Heart left ventricle (tissue), 16 donors: ENCODE results near the gene VSIG10L2. TPM values are rescaled to one million over a fixed set of nuclear protein-coding genes. Genes with fewer than 3 reads are reported as not detected.

Source experiments
- ATAC-seq, 4 donors: fragments of 200-7000 bp; cut with Tn5 transposase; one replicate each; pipeline ENCODE4 v1.9.1; 2020 to 2022; ENCODE audit warnings: moderate library complexity in 4 of 4, mild to moderate bottlenecking in 3 of 4, moderate number of reproducible peaks in 1 of 4
- DNase-seq, 5 donors: peaks; one replicate each; pipeline ENCODE4 v3.0.0-alpha.2; 2020
- H3K27ac ChIP-seq, 12 donors: fragments of 200-600 bp; sonication (generic) in 4 of 12; one replicate each; pipeline versions ENCODE4 v1.5.0 to v1.8.0; 2016 to 2022; ENCODE audit warnings: mild to moderate bottlenecking in 2 of 12
- H3K27me3 ChIP-seq, 9 donors: fragments of 200-600 bp; sonication (generic) in 2 of 9; one replicate each; pipeline versions ENCODE4 v1.5.1 to v1.8.0; 2016 to 2022; ENCODE audit warnings: mild to moderate bottlenecking in 3 of 9
- H3K36me3 ChIP-seq, 9 donors: fragments of 200-600 bp; sonication (generic) in 2 of 9; one replicate each; pipeline versions ENCODE4 v1.5.0 to v1.8.0; 2018 to 2022; ENCODE audit warnings: mild to moderate bottlenecking in 2 of 9
- H3K4me1 ChIP-seq, 12 donors: fragments of 200-600 bp; sonication (generic) in 4 of 12; one replicate each; pipeline versions ENCODE4 v1.5.0 to v1.8.0; 2016 to 2022; ENCODE audit warnings: mild to moderate bottlenecking in 3 of 12
- H3K4me3 ChIP-seq, 12 donors: fragments of 200-600 bp; sonication (generic) in 4 of 12; one replicate each; pipeline versions ENCODE4 v1.5.0 to v1.8.0; 2017 to 2022; ENCODE audit warnings: mild to moderate bottlenecking in 9 of 12, moderate library complexity in 4 of 12
- H3K9me3 ChIP-seq, 12 donors: fragments of 200-600 bp; sonication (generic) in 4 of 12; one replicate each; pipeline versions ENCODE4 v1.5.0 to v1.8.0; 2016 to 2022; ENCODE audit warnings: mild to moderate bottlenecking in 1 of 12
- POLR2A ChIP-seq, 2 donors: fragments of 450-650 bp; IDR thresholded peaks; one replicate each; pipeline ENCODE4 v1.6.1; 2017; ENCODE audit warnings: antibody characterized with exemption in 2 of 2, mild to moderate bottlenecking in 2 of 2, moderate library complexity in 2 of 2
- WGBS, 4 donors: extraction: QIAGEN DNeasy Blood & Tissue Kit in 2 of 4; methylation state at CpG; one replicate each; pipeline versions ENCODE4 v1.1.5 to v1.1.7; 2013 to 2018; 5-methylcytosine and 5-hydroxymethylcytosine counted together
- intact Hi-C, 10 donors: fragments of 100-400 bp; cut with DNase I; formaldehyde crosslinking; loops; one replicate each; pipeline versions ENCODE4 v1.11.1 to v1.14.2; 2022
- polyA plus RNA-seq, 2 donors: library from polyadenylated mRNA; stranded (reverse); fragments of 200-250 nt; gene quantifications; one replicate each; pipeline ENCODE4 v1.2.3, GENCODE V29; 2013
- total RNA-seq, 9 donors: library from RNA; depleted of rRNA in 2 of 9; stranded (reverse); fragments of >200 nt in 2 of 9; fragmentation: NEBNext Ultra II Directional in 3 of 9; extraction: Animal tissue kit (Norgen Biotek cat#: 25700) in 3 of 9; gene quantifications; one replicate each; pipeline versions ENCODE4 v1.1.0 to v1.2.4, GENCODE V29; 2016 to 2023
- TF ChIP-seq, protein P1 (sequence below), 12 donors: fragments of 200-600 bp; sonication (generic) in 4 of 12; IDR thresholded peaks; one replicate each; pipeline versions ENCODE4 v1.5.0 to v1.8.0; 2018 to 2022; ENCODE audit warnings: antibody characterized with exemption in 12 of 12, mild to moderate bottlenecking in 5 of 12
- donor health status: ischemic (EF 13 %, LVEDD 7.1; RV severe dilation, severe dysfunction).
- donor health status: healthy with polysubstance abuse.
- donor health status: DM: no; HTN: yes; CAD: no.
- donor health status: DM: no; HTN: no; CAD: no.
- donor health status: ischemic (EF 25% LVEDD 6.9; RV normal size, moderate dysfunction).
- donor health status: ischemic (EF 25% LVEDD 5.7; RV mildly dilated, moderate dysfunction).
- donor health status: healthy.
- donor health status: DM: yes; HTN: yes; CAD: no.
- donor health status: ischemic (EF 35%, LVEDD 5.7; RV mildly dilated, moderate dysfunction).
- donor health status: nonischemic (EF 11% LVEDD 7.7; RV severe dilation, severe dysfunction).
- donor health status: DM: yes; HTN: yes; CAD: no.
- donor health status: PGD.
- donor health status: ischemic (EF 29% LVEDD 5.4; RV normal size, mild dysfunction).
- donor health status: nonischemic (EF 23%, LVEDD 6.1; RV moderate dilation, normal function).

VSIG10L2 gene
- total and polyA plus RNA-seq, 11 donors: 0.04 to 0.21 (median 0.12) TPM; not detected in 8

DNA sequence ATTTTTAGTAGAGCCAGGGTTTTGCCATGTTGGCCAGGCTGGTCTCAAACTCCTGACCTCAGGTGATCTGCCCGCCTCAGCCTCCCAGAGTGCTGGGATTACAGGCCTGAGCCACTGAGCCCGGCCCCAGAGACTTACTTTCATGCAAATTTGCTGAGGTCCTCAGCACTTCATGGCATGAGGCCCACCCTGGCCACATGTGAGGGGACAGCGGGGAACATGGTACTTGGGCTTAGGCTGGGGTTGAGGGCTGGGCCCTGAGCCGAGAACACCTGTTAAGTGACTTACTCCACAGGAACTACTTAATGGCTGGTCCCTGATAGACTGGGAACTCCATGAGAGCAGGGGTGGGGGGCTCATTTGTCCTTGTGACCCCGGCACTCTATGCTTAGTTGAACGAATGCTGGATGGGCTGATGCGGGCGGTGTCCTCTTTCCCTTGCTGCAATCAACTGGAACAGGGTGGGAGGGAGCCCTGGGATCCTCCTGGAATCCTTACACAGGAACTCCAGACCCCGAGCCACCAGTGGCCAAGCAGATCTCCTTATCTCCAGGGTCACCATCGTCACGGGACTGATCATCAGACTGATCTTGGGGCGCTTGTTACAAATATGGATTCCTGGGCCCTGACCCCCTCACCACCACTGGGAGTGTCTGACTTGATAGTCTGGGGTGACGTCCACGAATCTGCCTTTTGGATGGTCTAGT lies 1.0 kb downstream of the VSIG10L2 start:
- Histone ChIP-seq H3K36me3 (no peaks in the 10 kb centered on the region), H3K4me1 (peaks cover 3 to 25% (median 17%) of the 10 kb centered on the region in 12 donors), H3K9me3 (no peaks in the 10 kb centered on the region), H3K4me3 (no peak overlapping the region), H3K27me3 (peaks cover 0 to 7% (median 0%) of the 10 kb centered on the region in 9 donors), H3K27ac (no peak overlapping the region)
- ATAC-seq (no peak), DNase-seq (no peak)
- 92 to 97% (median 94%) methylated on average over 13 to 14 of the region's 14 CpGs for WGBS, 4 donors
- TF ChIP-seq, protein P1, sequence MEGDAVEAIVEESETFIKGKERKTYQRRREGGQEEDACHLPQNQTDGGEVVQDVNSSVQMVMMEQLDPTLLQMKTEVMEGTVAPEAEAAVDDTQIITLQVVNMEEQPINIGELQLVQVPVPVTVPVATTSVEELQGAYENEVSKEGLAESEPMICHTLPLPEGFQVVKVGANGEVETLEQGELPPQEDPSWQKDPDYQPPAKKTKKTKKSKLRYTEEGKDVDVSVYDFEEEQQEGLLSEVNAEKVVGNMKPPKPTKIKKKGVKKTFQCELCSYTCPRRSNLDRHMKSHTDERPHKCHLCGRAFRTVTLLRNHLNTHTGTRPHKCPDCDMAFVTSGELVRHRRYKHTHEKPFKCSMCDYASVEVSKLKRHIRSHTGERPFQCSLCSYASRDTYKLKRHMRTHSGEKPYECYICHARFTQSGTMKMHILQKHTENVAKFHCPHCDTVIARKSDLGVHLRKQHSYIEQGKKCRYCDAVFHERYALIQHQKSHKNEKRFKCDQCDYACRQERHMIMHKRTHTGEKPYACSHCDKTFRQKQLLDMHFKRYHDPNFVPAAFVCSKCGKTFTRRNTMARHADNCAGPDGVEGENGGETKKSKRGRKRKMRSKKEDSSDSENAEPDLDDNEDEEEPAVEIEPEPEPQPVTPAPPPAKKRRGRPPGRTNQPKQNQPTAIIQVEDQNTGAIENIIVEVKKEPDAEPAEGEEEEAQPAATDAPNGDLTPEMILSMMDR (IDR thresholded peaks at IDR 0.05): no peak
- TF ChIP-seq POLR2A (IDR thresholded peaks at IDR 0.05): no peak
- intact Hi-C loops: loop anchor here in 2 of 10 donors (10.0 kb wide), 1 partner anchor 108 kb away; no protein-coding TSS in a partner anchor

DNA sequence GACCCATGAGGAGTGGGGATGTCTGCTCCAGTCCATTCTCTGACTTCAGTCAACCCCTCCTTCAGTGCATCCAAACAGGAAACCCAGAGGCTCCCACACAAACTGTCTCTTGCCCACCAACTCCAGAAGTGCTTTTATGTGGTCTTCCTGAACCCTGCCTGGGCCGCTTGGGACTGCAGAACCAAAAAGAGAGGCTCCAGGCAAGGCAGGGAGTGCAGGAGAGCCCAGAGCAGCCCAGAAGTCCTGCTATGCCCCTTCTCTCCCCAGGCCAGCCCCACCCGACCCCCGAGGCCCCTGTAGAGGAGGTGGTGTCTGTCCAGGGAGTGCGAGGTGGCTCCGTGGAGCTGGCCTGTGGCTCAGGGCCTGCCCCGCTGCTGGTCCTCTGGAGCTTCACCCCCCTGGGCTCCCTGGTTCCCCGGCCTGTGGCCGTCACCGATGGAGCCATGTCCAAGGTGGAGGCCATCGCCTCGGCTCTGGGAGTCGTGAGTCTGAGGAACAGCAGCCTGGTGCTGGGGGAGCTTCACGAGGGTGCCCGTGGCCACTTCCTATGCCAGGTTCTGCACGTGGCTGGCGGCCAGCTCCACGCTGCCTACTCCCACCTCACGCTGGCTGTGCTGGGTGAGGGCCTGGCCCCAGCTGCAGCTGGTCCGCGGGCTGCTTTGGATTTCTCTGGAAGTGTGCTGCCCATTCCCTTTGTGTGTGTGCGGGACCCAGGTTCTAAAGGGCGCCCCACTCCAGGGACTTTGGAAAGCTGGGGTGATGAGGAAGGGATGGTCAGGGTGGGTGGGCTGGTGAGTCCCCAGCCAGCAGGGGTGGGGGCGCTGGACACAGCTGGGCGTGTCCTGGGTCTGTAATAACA lies 1.8 kb downstream of the VSIG10L2 start:
- no peak for TF ChIP-seq POLR2A (IDR thresholded peaks at IDR 0.05)
- TF ChIP-seq, protein P1 (IDR thresholded peaks at IDR 0.05): no peak
- WGBS, 4 donors: 90 to 95% (median 94%) methylated on average over 15 to 24 of the region's 24 CpGs
- peaks cover 3 to 25% (median 15%) of the 10 kb centered on the region in 12 donors for H3K4me1 ChIP-seq
- H3K4me3 ChIP-seq: no peak overlapping the region
- H3K27ac ChIP-seq: no peak overlapping the region
- peak in 1 of 5 donors; percentile 14 for DNase-seq
- H3K27me3 ChIP-seq: peaks cover 0 to 7% (median 0%) of the 10 kb centered on the region in 9 donors
- no peaks in the 10 kb centered on the region for H3K9me3 ChIP-seq
- intact Hi-C loops: loop anchor here in 2 of 10 donors (10.0 kb wide), 1 partner anchor 107 kb away; no protein-coding TSS in a partner anchor
- no peaks in the 10 kb centered on the region for H3K36me3 ChIP-seq
- ATAC-seq: no peak

DNA sequence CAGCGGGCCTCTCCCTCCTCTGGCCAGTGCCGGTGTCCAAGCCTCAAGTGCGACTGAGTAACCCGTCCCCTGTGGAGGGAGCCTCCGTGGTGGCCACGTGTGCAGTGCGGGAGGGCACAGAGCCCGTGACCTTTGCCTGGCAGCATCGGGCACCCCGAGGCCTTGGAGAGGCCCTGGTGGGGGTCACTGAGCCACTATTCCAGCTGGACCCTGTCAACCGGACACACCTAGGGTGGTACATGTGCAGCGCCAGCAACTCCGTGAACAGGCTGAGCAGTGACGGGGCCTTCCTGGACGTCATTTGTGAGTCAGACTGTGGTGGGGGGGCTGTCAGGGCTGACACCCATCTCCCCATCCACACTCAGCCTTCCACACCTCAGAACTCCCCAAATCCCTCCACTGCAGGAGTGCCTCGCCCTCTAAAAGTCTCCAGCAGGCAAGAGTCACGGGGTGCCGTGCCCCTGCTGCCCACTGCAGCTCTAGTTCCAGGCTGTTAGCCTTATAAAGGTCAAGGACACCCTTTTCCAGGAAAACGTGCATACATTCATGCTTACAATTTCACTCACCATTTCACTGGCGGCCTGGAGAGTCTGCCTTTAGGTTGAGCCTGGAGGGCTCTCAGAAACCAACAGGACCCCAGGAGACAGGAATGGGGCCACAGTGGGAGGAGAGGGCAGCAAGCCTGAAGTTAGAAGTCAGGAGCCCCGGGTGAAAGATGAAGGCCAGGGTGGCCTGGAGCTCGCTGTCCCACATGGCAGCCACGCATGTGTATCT lies 2.6 kb downstream of the VSIG10L2 start:
- Histone ChIP-seq H3K9me3 (no peaks in the 10 kb centered on the region), H3K36me3 (no peaks in the 10 kb centered on the region), H3K27ac (no peak overlapping the region), H3K4me3 (no peak overlapping the region), H3K4me1 (peaks cover 3 to 26% (median 16%) of the 10 kb centered on the region in 12 donors), H3K27me3 (peaks cover 0 to 7% (median 0%) of the 10 kb centered on the region in 9 donors)
- ATAC-seq: no peak
- peak in 1 of 5 donors; percentile 12 for DNase-seq
- WGBS, 4 donors: 78 to 90% (median 86%) methylated on average over 21 to 23 of the region's 23 CpGs
- intact Hi-C loops: loop anchor here in 2 of 10 donors (10.0 kb wide), 1 partner anchor 106 kb away; no protein-coding TSS in a partner anchor
- TF ChIP-seq POLR2A (IDR thresholded peaks at IDR 0.05): no peak
- TF ChIP-seq, protein P1 (IDR thresholded peaks at IDR 0.05): no peak
